Measurements from ENCODE around the gene F10.

DNA sequence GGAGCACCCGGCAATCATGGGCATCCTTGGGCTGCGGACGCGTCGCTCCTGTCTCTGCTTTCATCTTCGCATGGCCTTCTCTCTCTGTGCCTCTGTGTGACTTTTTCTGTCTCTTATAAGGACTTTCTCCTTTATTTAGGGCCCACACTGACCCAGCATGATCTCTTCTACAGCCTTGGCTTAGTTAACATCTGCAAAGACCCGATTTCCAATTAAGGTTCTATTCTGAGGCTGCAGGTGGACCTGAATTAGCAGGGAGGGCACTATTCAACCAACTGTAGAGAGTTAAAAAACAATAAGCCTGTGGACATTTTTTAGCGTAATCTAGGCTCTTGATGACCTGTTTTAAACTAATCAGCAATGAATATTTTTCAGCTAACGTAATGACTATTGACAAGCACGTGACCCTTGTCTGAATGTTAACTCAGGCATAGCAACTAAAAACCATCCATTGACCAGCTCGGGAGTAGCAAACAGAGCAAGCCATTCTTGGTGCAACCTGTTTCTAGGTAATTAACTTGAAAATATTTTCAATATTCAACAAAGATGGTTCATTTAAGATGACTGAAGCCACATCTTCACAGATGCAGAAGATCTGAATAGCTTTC lies 15.2 kb downstream of the F10 start:
- TF ChIP-seq POLR2A (IDR thresholded peaks at IDR 0.05), result no peak
- TF ChIP-seq, protein P1, sequence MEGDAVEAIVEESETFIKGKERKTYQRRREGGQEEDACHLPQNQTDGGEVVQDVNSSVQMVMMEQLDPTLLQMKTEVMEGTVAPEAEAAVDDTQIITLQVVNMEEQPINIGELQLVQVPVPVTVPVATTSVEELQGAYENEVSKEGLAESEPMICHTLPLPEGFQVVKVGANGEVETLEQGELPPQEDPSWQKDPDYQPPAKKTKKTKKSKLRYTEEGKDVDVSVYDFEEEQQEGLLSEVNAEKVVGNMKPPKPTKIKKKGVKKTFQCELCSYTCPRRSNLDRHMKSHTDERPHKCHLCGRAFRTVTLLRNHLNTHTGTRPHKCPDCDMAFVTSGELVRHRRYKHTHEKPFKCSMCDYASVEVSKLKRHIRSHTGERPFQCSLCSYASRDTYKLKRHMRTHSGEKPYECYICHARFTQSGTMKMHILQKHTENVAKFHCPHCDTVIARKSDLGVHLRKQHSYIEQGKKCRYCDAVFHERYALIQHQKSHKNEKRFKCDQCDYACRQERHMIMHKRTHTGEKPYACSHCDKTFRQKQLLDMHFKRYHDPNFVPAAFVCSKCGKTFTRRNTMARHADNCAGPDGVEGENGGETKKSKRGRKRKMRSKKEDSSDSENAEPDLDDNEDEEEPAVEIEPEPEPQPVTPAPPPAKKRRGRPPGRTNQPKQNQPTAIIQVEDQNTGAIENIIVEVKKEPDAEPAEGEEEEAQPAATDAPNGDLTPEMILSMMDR (IDR thresholded peaks at IDR 0.05 in 8 of 11, conservative IDR thresholded peaks at IDR 0.05 in 3 of 11), result no peak
- no peak for TF ChIP-seq POLR2AphosphoS5 (IDR thresholded peaks at IDR 0.05)
